IMR-90 (cell line): ENCODE results near the gene CCNL2. TPM values are rescaled to one million over a fixed set of nuclear protein-coding genes. Genes with fewer than 3 reads are reported as not detected.

ENCODE experiments used
- ATAC-seq: fragments of 200-7000 bp; cut with Tn5 transposase; 2 replicates; pipeline ENCODE4 v1.9.1; 2020; ENCODE audit warnings: low read depth, mild to moderate bottlenecking, moderate library complexity
- BruUV-seq: library from RNA; stranded (reverse); fragments of 400-500 nt; replicated peaks from 2 replicates; lab custom pipeline; 2021; lab: Mats Ljungman, UMichigan
- CTCF ChIA-PET: fragments of 300-600 bp; formaldehyde crosslinking; extraction: SDS; loops from one replicate; lab custom pipeline; 2021; ENCODE audit warnings: antibody characterized with exemption; lab: Yijun Ruan, JAX
- POLR2A ChIA-PET: fragments of 300-600 bp; sonication (Branson Sonifier 250); formaldehyde crosslinking; loops from one replicate; lab custom pipeline; 2022; ENCODE audit warnings: antibody characterized with exemption; ENCODE audit not compliant: unreplicated experiment; lab: Charles Lee
- DNase-seq: peaks from one replicate; pipeline ENCODE4 v3.0.0; 2013
- H2AFZ ChIP-seq: replicated peaks from 2 replicates; pipeline ENCODE3; 2013; ENCODE audit warnings: low read length, mild to moderate bottlenecking; ENCODE audit not compliant: poor library complexity
- H2AK5ac ChIP-seq: 2 replicates; pipeline ENCODE4 v1.6.1; 2013; ENCODE audit warnings: low read depth, low read length, inconsistent platforms
- H2AK9ac ChIP-seq: replicated peaks from 2 replicates; pipeline ENCODE3; 2013; ENCODE audit warnings: mild to moderate bottlenecking, low read depth, low read length, moderate library complexity; ENCODE audit not compliant: poor library complexity
- H2BK120ac ChIP-seq: 2 replicates; pipeline ENCODE4 v1.6.1; 2013; ENCODE audit warnings: low read depth, low read length, inconsistent platforms
- H2BK15ac ChIP-seq: 3 replicates; pipeline ENCODE4 v1.6.1; 2013; ENCODE audit warnings: low read depth, low read length, inconsistent platforms
- H2BK20ac ChIP-seq: 2 replicates; pipeline ENCODE4 v1.6.1; 2013; ENCODE audit warnings: low read depth, mild to moderate bottlenecking, inconsistent platforms, low read length, moderate library complexity
- H2BK5ac ChIP-seq: 2 replicates; pipeline ENCODE4 v1.6.1; 2013; ENCODE audit warnings: mild to moderate bottlenecking, low read depth, low read length, inconsistent platforms; ENCODE audit not compliant: poor library complexity, severe bottlenecking
- H3K14ac ChIP-seq: replicated peaks from 2 replicates; pipeline ENCODE4 v1.6.1; 2013; ENCODE audit warnings: low read depth, low read length, inconsistent platforms
- H3K18ac ChIP-seq: 2 replicates; pipeline ENCODE4 v1.6.1; 2013; ENCODE audit warnings: low read depth, low read length, control low read depth
- H3K23ac ChIP-seq: 2 replicates; pipeline ENCODE4 v1.6.1; 2013; ENCODE audit warnings: low read depth, low read length, inconsistent platforms
- H3K27ac ChIP-seq: 2 replicates; pipeline ENCODE4 v1.5.1; 2013; ENCODE audit warnings: mild to moderate bottlenecking, control low read depth, low read length; ENCODE audit not compliant: insufficient read depth
- H3K27me3 ChIP-seq: 2 replicates; pipeline ENCODE4 v1.6.1; 2013; ENCODE audit warnings: low read length; ENCODE audit not compliant: control insufficient read depth, insufficient read depth
- H3K36me3 ChIP-seq: 2 replicates; pipeline ENCODE4 v1.6.1; 2013; ENCODE audit warnings: low read length, mixed read lengths; ENCODE audit not compliant: control insufficient read depth, insufficient read depth
- H3K4ac ChIP-seq: 2 replicates; pipeline ENCODE4 v1.6.1; 2013; ENCODE audit warnings: low read depth, low read length, inconsistent platforms
- H3K4me1 ChIP-seq: 2 replicates; pipeline ENCODE4 v1.6.1; 2013; ENCODE audit warnings: low read length, mixed read lengths; ENCODE audit not compliant: control insufficient read depth, insufficient read depth
- H3K4me2 ChIP-seq: 2 replicates; pipeline ENCODE4 v1.6.1; 2013; ENCODE audit warnings: low read depth, mild to moderate bottlenecking, control low read depth, low read length, moderate library complexity
- H3K4me3 ChIP-seq: 2 replicates; pipeline ENCODE4 v1.5.1; 2013; ENCODE audit warnings: low read depth, mild to moderate bottlenecking, control low read depth, low read length, moderate library complexity; ENCODE audit not compliant: insufficient read depth
- H3K56ac ChIP-seq: 2 replicates; pipeline ENCODE4 v1.6.1; 2013; ENCODE audit warnings: low read length, inconsistent platforms; ENCODE audit not compliant: insufficient read depth; ENCODE audit errors: extremely low read depth
- H3K79me1 ChIP-seq, 2 experiments: 2 replicates each; pipeline ENCODE4 v1.6.1; 2013; ENCODE audit warnings: low read length in 2 of 2, inconsistent platforms in 1 of 2, low read depth in 1 of 2
- H3K9ac ChIP-seq: 2 replicates; pipeline ENCODE4 v1.6.1; 2013; ENCODE audit warnings: low read depth, low read length, control low read depth
- H3K9me1 ChIP-seq: 2 replicates; pipeline ENCODE4 v1.6.1; 2013; ENCODE audit warnings: low read length, inconsistent platforms; ENCODE audit not compliant: insufficient read depth
- H3K9me3 ChIP-seq: 2 replicates; pipeline ENCODE4 v1.6.1; 2013; ENCODE audit warnings: low read length; ENCODE audit not compliant: control insufficient read depth, insufficient read depth
- H4K20me1 ChIP-seq: 2 replicates; pipeline ENCODE4 v1.6.1; 2013; ENCODE audit warnings: low read length, inconsistent platforms; ENCODE audit not compliant: insufficient read depth
- H4K5ac ChIP-seq: 2 replicates; pipeline ENCODE4 v1.6.1; 2013; ENCODE audit warnings: mild to moderate bottlenecking, low read depth, low read length, control low read depth
- H4K8ac ChIP-seq, 2 experiments: 2 replicates each; pipeline ENCODE4 v1.6.1; 2013; ENCODE audit warnings: low read depth in 2 of 2, low read length in 2 of 2, control low read depth in 1 of 2, inconsistent platforms in 1 of 2
- H4K91ac ChIP-seq: 2 replicates; pipeline ENCODE4 v1.6.1; 2013; ENCODE audit warnings: low read depth, low read length, inconsistent platforms; ENCODE audit not compliant: insufficient read depth
- BHLHE40 ChIP-seq: fragments of 150-350 bp; IDR thresholded peaks from 2 replicates; pipeline ENCODE4 v1.6.1; 2016; ENCODE audit warnings: mild to moderate bottlenecking, low read depth, low read length
- CEBPB ChIP-seq: IDR thresholded peaks from 2 replicates; pipeline ENCODE4 v1.6.1; 2012; ENCODE audit warnings: low read depth, low read length, improper control_type of control experiment
- FOS ChIP-seq: fragments of 150-350 bp; IDR thresholded peaks from 2 replicates; pipeline ENCODE4 v1.6.1; 2016; ENCODE audit warnings: low read depth, low read length
- MAZ ChIP-seq: IDR thresholded peaks from 2 replicates; pipeline ENCODE4 v1.6.1; 2012; ENCODE audit warnings: low read depth, mild to moderate bottlenecking, low read length, improper control_type of control experiment, moderate library complexity, borderline replicate concordance
- MXI1 ChIP-seq: IDR thresholded peaks from 2 replicates; pipeline ENCODE4 v1.6.1; 2012; ENCODE audit warnings: low read depth, mild to moderate bottlenecking, low read length, moderate library complexity, borderline replicate concordance
- RAD21 ChIP-seq: IDR thresholded peaks from 2 replicates; pipeline ENCODE4 v1.6.1; 2012; ENCODE audit warnings: low read length, improper control_type of control experiment
- RCOR1 ChIP-seq: IDR thresholded peaks from 2 replicates; pipeline ENCODE4 v1.6.1; 2012; ENCODE audit warnings: mild to moderate bottlenecking, low read length, improper control_type of control experiment; ENCODE audit not compliant: insufficient replicate concordance
- SMC3 ChIP-seq: fragments of 150-350 bp; IDR thresholded peaks from 2 replicates; pipeline ENCODE4 v1.6.1; 2016; ENCODE audit warnings: low read depth, mild to moderate bottlenecking, antibody characterized with exemption, low read length, moderate library complexity
- WGBS, 2 experiments: methylation state at CpG; one replicate each; pipeline versions ENCODE4 v1.1.5 to v1.1.7; 2013; ENCODE audit warnings: missing lambda C conversion rate in 2 of 2; ENCODE audit not compliant: insufficient read length in 1 of 2; ENCODE audit errors: extremely low coverage in 2 of 2; 5-methylcytosine and 5-hydroxymethylcytosine counted together
- dilution Hi-C: fragments of 300-500 bp; cut with HindIII; formaldehyde crosslinking; loops from one replicate; pipeline ENCODE4 v1.14.3; 2018; ENCODE audit warnings: low sequenced_read_pairs; ENCODE audit not compliant: unreplicated experiment
- in situ Hi-C: fragments of 300-500 bp; cut with MboI; formaldehyde crosslinking; loops from 3 replicates; pipeline ENCODE4 v1.14.3; 2019; ENCODE audit warnings: low sequenced_read_pairs, inconsistent platforms, mixed read lengths
- intact Hi-C: fragments of 100-400 bp; cut with micrococcal nuclease; formaldehyde crosslinking; loops from 2 replicates; pipeline ENCODE4 v1.10.0; 2022
- polyA plus RNA-seq, 3 experiments: library from polyadenylated mRNA; depleted of rRNA; stranded (reverse); fragments of >200 nt; gene quantifications; 2 replicates each; pipeline ENCODE4 v1.2.3, GENCODE V29; 2012; ENCODE audit warnings: low replicate concordance in 1 of 3
- total RNA-seq: library from RNA; depleted of rRNA; stranded (reverse); fragments of >200 nt; gene quantifications from 2 replicates; pipeline ENCODE4 v1.2.3, GENCODE V29; 2012
- TF ChIP-seq, protein P1 (sequence below): fragments of 150-350 bp; IDR thresholded peaks from 2 replicates; pipeline ENCODE4 v1.6.1; 2016; ENCODE audit warnings: low read depth, mild to moderate bottlenecking, low read length, moderate library complexity, borderline replicate concordance

The CCNL2 gene
- total and polyA plus RNA-seq, 2 of the 4 experiments (the other 2 are of a cell fraction), result 53.9 to 239 TPM

DNA sequence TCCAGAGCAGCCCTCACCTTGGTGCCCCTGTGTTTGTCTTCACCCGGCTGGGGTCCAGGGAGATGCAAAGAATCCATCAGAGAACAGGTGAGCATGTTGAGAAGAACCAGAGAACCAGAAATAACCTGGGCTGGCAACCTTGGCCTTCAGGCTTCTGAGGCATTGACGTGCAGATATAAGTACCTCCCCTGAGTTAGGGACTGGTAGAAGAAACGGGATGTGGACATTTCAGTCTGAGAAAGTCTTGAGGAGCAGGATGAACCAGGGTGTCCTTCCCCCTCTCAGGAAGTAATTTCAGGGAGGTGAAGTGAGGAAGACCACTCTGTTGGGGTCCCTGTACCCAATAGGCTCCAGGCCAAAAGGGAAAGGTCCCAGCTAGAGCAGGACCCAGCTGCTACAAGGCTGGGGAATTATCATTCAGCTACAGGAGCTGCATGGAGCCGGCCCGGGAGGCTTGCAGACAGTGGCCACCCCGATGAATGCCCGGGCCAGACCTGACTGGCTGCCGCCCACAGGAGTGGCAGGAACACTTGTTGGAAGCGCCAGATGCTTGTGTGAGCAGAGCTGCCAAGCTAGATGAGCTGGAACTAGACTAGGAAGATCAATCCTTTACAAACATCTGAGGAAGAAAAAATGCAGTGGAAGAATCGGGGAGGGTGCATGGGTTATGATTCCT, 22.4 kb downstream of the CCNL2 start:
- H2BK20ac ChIP-seq, result no peak overlapping the region
- no peak overlapping the region for H3K27ac ChIP-seq
- in situ Hi-C loops, result no loop called here
- TF ChIP-seq RCOR1 (no peak), MAZ (no peak), CEBPB (no peak), BHLHE40 (no peak), SMC3 (no peak), MXI1 (no peak), FOS (no peak), RAD21 (no peak)
- TF ChIP-seq, protein P1, sequence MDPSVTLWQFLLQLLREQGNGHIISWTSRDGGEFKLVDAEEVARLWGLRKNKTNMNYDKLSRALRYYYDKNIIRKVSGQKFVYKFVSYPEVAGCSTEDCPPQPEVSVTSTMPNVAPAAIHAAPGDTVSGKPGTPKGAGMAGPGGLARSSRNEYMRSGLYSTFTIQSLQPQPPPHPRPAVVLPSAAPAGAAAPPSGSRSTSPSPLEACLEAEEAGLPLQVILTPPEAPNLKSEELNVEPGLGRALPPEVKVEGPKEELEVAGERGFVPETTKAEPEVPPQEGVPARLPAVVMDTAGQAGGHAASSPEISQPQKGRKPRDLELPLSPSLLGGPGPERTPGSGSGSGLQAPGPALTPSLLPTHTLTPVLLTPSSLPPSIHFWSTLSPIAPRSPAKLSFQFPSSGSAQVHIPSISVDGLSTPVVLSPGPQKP, result no peak
- no peak overlapping the region for H3K18ac ChIP-seq
- no peak overlapping the region for H3K23ac ChIP-seq
- no peak overlapping the region for H2BK15ac ChIP-seq
- H4K8ac ChIP-seq, result peak overlapping the region; percentile 76 to 97; a peak in 2 of 4 replicates
- no peak overlapping the region for H3K56ac ChIP-seq
- dilution Hi-C loops, result no loop called here
- 100% methylated on average over 1 of the region's 10 CpGs; no CpG with 5 or more reads in 1 of the 2 experiments for WGBS, 2 experiments
- H3K9me3 ChIP-seq, result no peaks in the 10 kb centered on the region
- H4K20me1 ChIP-seq, result peaks cover 10% of the 10 kb centered on the region; the same call in 1 of the 2 replicates
- no peak overlapping the region for H2AK9ac ChIP-seq
- POLR2A ChIA-PET, result no interaction called here
- BruUV-seq, result no TSS peak
- CTCF ChIA-PET, result no interaction called here
- 0 out of 2 replicates have a peak overlapping the region, but pooled peaks have one; percentile 19 for H4K5ac ChIP-seq
- H3K9me1 ChIP-seq, result 0 out of 2 replicates have a peak, but pooled peaks cover 5% of the 10 kb centered on the region
- H3K36me3 ChIP-seq, result peaks cover 11% of the 10 kb centered on the region
- H3K79me1 ChIP-seq, result peaks cover 3 to 40% of the 10 kb centered on the region in 2 experiments; a peak in 3 of 4 replicates
- peak overlapping the region; percentile 96; the same call in 1 of the 2 replicates for H2AK5ac ChIP-seq
- no peak overlapping the region for H3K4me2 ChIP-seq
- no peak overlapping the region for H2BK5ac ChIP-seq
- no peak overlapping the region for H3K9ac ChIP-seq
- no peak overlapping the region for H3K4ac ChIP-seq
- H3K27me3 ChIP-seq, result no peaks in the 10 kb centered on the region
- intact Hi-C loops, result no loop called here
- H2BK120ac ChIP-seq, result no peak overlapping the region
- no peak overlapping the region for H2AFZ ChIP-seq
- H3K4me3 ChIP-seq, result no peak overlapping the region
- no peak for ATAC-seq
- no peak overlapping the region for H4K91ac ChIP-seq
- no peak for DNase-seq
- H3K4me1 ChIP-seq, result peaks cover 10% of the 10 kb centered on the region
- no peak overlapping the region for H3K14ac ChIP-seq
